ENCODE data around the gene SENP5.

DNA sequence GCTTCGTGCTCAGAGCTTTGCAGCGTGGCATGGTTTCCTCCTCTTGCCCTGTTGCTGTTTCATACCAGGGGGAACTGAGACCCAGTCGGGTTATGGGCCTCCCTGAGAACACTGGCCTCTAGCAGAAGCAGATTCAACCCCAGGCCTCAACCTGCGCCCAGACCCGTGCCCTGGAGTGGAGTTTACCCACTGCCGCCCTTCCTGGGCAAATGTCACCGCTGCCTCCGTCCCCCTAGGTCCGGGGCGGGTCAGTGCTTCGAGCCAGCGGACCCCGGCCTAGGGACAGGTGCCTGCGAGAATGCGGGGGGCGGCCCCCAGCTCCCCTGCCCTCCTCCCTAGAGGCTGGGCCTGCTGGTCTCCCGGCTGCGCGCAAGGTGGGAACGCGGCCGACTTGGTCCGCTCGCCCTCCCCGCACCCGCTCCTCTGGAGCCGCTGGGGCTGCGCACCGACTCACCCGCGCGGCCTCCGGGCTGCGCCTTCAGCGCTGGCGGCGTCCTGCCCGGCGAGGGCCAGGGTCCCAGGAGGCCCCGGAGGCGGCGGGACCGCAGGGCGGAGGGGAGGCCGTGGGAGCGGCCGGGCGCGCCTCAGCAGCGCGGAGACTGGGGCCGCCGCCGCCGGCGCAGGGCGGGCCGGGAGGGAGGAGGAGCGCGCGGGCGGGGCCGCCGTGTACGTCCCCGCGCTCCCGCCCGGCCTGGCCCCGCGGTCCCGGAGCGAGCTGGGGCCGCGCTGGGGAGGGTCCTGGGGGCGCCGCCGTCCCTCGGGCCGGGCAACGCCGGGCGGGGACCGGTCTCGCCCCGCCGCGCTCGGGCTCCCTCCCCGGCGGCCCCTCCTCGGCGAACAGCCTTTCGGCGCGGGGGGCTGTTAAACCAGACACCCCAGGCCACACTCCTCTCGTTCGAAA lies 100.8 kb downstream of the SENP5 start, which contains the start of gene PIGZ:
- no peak for TF ChIP-seq CTCF (IDR thresholded peaks at IDR 0.05; ENCODE audit: low read length)
- TF ChIP-seq EZH2 (optimal IDR thresholded peaks at IDR 0.05; ENCODE audit: low read depth, low read length) = no peak
- no peak for TF ChIP-seq EZH2phosphoT487 (IDR thresholded peaks at IDR 0.05; ENCODE audit: low read length)

All from MM.1S (cell line).